A549 (cell line): ENCODE measurements around the gene PRKD2. TPM values are rescaled to one million over a fixed set of nuclear protein-coding genes. Genes with fewer than 3 reads are reported as not detected.

Experiments used
- ATAC-seq, 2 experiments: fragments of 200-7000 bp in 1 of 2; fragments of >200 bp in 1 of 2; cut with Nextera tagmentation in 1 of 2; cut with Tn5 transposase in 1 of 2; 3 replicates each; pipeline versions ENCODE4 v1.8.0 to v1.9.1; 2018 to 2020; ENCODE audit warnings: mild to moderate bottlenecking in 1 of 2, moderate library complexity in 1 of 2
- CTCF ChIA-PET: fragments of 300-600 bp; sonication (Branson Sonifier 250); formaldehyde crosslinking; extraction: SDS; loops from one replicate; lab custom pipeline; 2021; ENCODE audit warnings: antibody characterized with exemption, inconsistent platforms; lab: Yijun Ruan, JAX
- POLR2A ChIA-PET: fragments of 350-600 bp; formaldehyde crosslinking; extraction: SDS; loops from one replicate; lab custom pipeline; 2021; ENCODE audit warnings: antibody characterized with exemption, inconsistent platforms; lab: Yijun Ruan, JAX
- DNase-seq, 2 experiments: peaks; one replicate each; pipeline versions ENCODE4 v3.0.0 to v3.0.0-alpha.2; 2011 to 2016; ENCODE audit warnings: low read depth in 1 of 2, low spot score in 1 of 2
- FAIRE-seq: peaks from 2 replicates; lab custom pipeline; 2011; peaks lifted over from hg19 to GRCh38; lab: Jason Lieb, UNC
- H3K27ac ChIP-seq, 2 experiments: fragments of >200 bp; sonication (Bioruptor Twin); formaldehyde crosslinking; 3 replicates each; pipeline ENCODE4 v1.5.1; 2016 to 2017
- H3K4me1 ChIP-seq: fragments of >200 bp; sonication (Bioruptor Twin); formaldehyde crosslinking; 3 replicates; pipeline ENCODE4 v1.6.1; 2016
- H3K4me2 ChIP-seq: fragments of >200 bp; sonication (Bioruptor Twin); formaldehyde crosslinking; 3 replicates; pipeline ENCODE4 v1.6.1; 2016
- H3K4me3 ChIP-seq: fragments of >200 bp; sonication (Bioruptor Twin); formaldehyde crosslinking; 3 replicates; pipeline ENCODE4 v1.5.1; 2016
- H3K9me3 ChIP-seq: fragments of >200 bp; sonication (Bioruptor Twin); formaldehyde crosslinking; 3 replicates; pipeline ENCODE4 v1.6.1; 2016
- BHLHE40 ChIP-seq: IDR thresholded peaks from 2 replicates; pipeline ENCODE4 v1.6.1; 2012; ENCODE audit warnings: low read depth, low read length, inconsistent platforms
- CHD4 ChIP-seq: fragments of 200-600 bp; sonication (generic); IDR thresholded peaks from 2 replicates; pipeline ENCODE4 v1.6.1; 2016; ENCODE audit warnings: antibody characterized with exemption, mild to moderate bottlenecking, borderline replicate concordance
- EHF ChIP-seq: fragments of 250-450 bp; sonication (Bioruptor Pico); IDR thresholded peaks from 2 replicates; pipeline ENCODE4 v1.5.0; 2020; ENCODE audit warnings: mild to moderate bottlenecking
- ESRRA ChIP-seq: fragments of 150-350 bp; IDR thresholded peaks from 2 replicates; pipeline ENCODE4 v1.6.1; 2014; ENCODE audit warnings: mild to moderate bottlenecking, low read length, borderline replicate concordance
- FOSB ChIP-seq: fragments of 250-450 bp; sonication (Bioruptor Pico); IDR thresholded peaks from 2 replicates; pipeline ENCODE4 v1.5.0; 2020; ENCODE audit warnings: mild to moderate bottlenecking, moderate library complexity
- GATA3 ChIP-seq: IDR thresholded peaks from 2 replicates; pipeline ENCODE4 v1.6.1; 2012; ENCODE audit warnings: borderline replicate concordance
- HDAC2 ChIP-seq: fragments of 200-600 bp; sonication (generic); IDR thresholded peaks from 2 replicates; pipeline ENCODE4 v1.6.1; 2016
- HOXA7 ChIP-seq: fragments of 250-450 bp; sonication (Bioruptor Pico); IDR thresholded peaks from 2 replicates; pipeline ENCODE4 v1.5.0; 2020; ENCODE audit warnings: mild to moderate bottlenecking, moderate library complexity
- HOXB13 ChIP-seq: fragments of 250-450 bp; sonication (Bioruptor Pico); IDR thresholded peaks from 2 replicates; pipeline ENCODE4 v1.5.0; 2020; ENCODE audit warnings: low read depth, mild to moderate bottlenecking, moderate library complexity
- HOXB5 ChIP-seq: fragments of 250-450 bp; sonication (Bioruptor Pico); IDR thresholded peaks from 2 replicates; pipeline ENCODE4 v1.5.0; 2020; ENCODE audit warnings: mild to moderate bottlenecking, moderate library complexity
- JUNB ChIP-seq: fragments of >200 bp; sonication (Bioruptor Twin); formaldehyde crosslinking; IDR thresholded peaks from 2 replicates; pipeline ENCODE4 v1.6.1; 2016
- KDM1A ChIP-seq: fragments of 200-600 bp; sonication (generic); IDR thresholded peaks from 2 replicates; pipeline ENCODE4 v1.6.1; 2016; ENCODE audit warnings: low read depth, mild to moderate bottlenecking
- KDM5A ChIP-seq: fragments of 200-600 bp; sonication (generic); IDR thresholded peaks from 2 replicates; pipeline ENCODE4 v1.6.1; 2016; ENCODE audit warnings: antibody characterized with exemption, mild to moderate bottlenecking
- MAFK ChIP-seq: fragments of 450-650 bp; IDR thresholded peaks from 2 replicates; pipeline ENCODE4 v1.6.1; 2014; ENCODE audit not compliant: partially characterized antibody
- NFE2L2 ChIP-seq: fragments of 150-350 bp; conservative IDR thresholded peaks from 2 replicates; pipeline ENCODE4 v1.6.1; 2014; ENCODE audit warnings: low read length
- PHF8 ChIP-seq: fragments of 200-600 bp; sonication (generic); IDR thresholded peaks from 2 replicates; pipeline ENCODE4 v1.6.1; 2016; ENCODE audit warnings: low read depth, mild to moderate bottlenecking, antibody characterized with exemption, moderate library complexity, borderline replicate concordance
- POLR2A ChIP-seq: IDR thresholded peaks from 2 replicates; pipeline ENCODE4 v1.6.1; 2012; ENCODE audit warnings: mild to moderate bottlenecking, low read length
- POLR2AphosphoS2 ChIP-seq: conservative IDR thresholded peaks from 2 replicates; pipeline ENCODE4 v1.6.1; 2012; ENCODE audit warnings: low read length, improper control_type of control experiment, inconsistent platforms
- RCOR1 ChIP-seq: fragments of 150-350 bp; IDR thresholded peaks from 2 replicates; pipeline ENCODE4 v1.6.1; 2014; ENCODE audit warnings: antibody characterized with exemption, low read length, low read depth
- SMC3 ChIP-seq: fragments of >200 bp; sonication (Bioruptor Twin); formaldehyde crosslinking; IDR thresholded peaks from 3 replicates; pipeline ENCODE4 v1.6.1; 2018; ENCODE audit warnings: inconsistent platforms
- SREBF2 ChIP-seq: fragments of 450-650 bp; IDR thresholded peaks from 2 replicates; pipeline ENCODE4 v1.6.1; 2014; ENCODE audit warnings: mild to moderate bottlenecking, moderate library complexity
- ZC3H11A ChIP-seq: fragments of 450-650 bp; IDR thresholded peaks from 2 replicates; pipeline ENCODE4 v1.6.1; 2014; ENCODE audit warnings: antibody characterized with exemption, mild to moderate bottlenecking
- ZFP36 ChIP-seq: fragments of 450-650 bp; IDR thresholded peaks from 2 replicates; pipeline ENCODE4 v1.6.1; 2014; ENCODE audit warnings: borderline replicate concordance; ENCODE audit not compliant: partially characterized antibody
- ZNF302 ChIP-seq: fragments of 250-450 bp; sonication (Bioruptor Pico); IDR thresholded peaks from 2 replicates; pipeline ENCODE4 v1.9.0; 2021; ENCODE audit warnings: inconsistent platforms, mild to moderate bottlenecking, moderate library complexity
- ZSCAN20 ChIP-seq: fragments of 250-450 bp; sonication (Bioruptor Pico); IDR thresholded peaks from 2 replicates; pipeline ENCODE4 v1.8.0; 2022; ENCODE audit warnings: mild to moderate bottlenecking, moderate library complexity
- WGBS: methylation state at CpG from one replicate; pipeline ENCODE4 v1.1.6; 2017; ENCODE audit errors: missing lambda C conversion rate; 5-methylcytosine and 5-hydroxymethylcytosine counted together
- polyA plus RNA-seq, 4 experiments: library from polyadenylated mRNA; depleted of rRNA in 3 of 4; stranded (reverse); fragments of >200 nt; fragmentation: RNase III in 1 of 4; extraction: RNeasy Plus Mini Kit Qiagen cat#74134 plus additional on column Dnase treatment in 1 of 4; gene quantifications; 2 replicates in 3 of 4; 3 replicates in 1 of 4; pipeline ENCODE4 v1.2.3, GENCODE V29; 2011 to 2017
- TF ChIP-seq, protein P1 (sequence below): fragments of 250-450 bp; sonication (Bioruptor Pico); IDR thresholded peaks from 2 replicates; pipeline ENCODE4 v1.5.0; 2020; ENCODE audit warnings: low read depth, mild to moderate bottlenecking, moderate library complexity
- TF ChIP-seq, protein P2 (sequence below): fragments of 450-650 bp; IDR thresholded peaks from 2 replicates; pipeline ENCODE4 v1.6.1; 2014; ENCODE audit warnings: antibody characterized with exemption
- TF ChIP-seq, protein P3 (sequence below): fragments of >200 bp; sonication (Bioruptor Twin); formaldehyde crosslinking; IDR thresholded peaks from 3 replicates; pipeline ENCODE4 v1.6.1; 2016

Gene PRKD2
- polyA plus RNA-seq, 2 of the 4 experiments (the other 2 are of a cell fraction) = 8.3 to 24.6 TPM

DNA sequence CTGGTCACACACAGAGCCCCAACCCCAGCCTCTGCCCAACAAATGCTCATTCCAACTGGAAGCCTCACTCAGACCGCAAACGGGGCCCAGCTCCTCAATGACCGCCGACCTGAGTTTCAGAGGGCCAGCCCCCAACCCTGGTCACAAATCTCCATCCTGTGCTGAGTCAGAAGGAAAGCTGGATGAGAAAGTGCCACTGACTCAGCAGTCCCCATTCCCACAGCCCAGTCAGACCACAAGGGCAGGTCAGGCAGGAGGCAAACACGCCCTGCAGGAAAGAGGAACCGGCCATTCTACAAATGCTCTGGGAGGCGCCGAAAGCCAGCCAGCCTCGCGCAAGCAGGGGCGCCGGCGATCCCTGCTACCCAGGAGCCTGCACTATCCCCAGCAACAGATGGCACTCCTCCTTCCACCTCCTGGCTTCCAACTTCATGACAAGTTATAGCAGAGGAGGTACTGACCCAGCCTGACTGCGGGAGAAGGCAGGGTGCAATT lies 14.1 kb upstream of the PRKD2 start:
- H3K4me3 ChIP-seq = no peak overlapping the region
- DNase-seq = peak; percentile 63 to 65
- peak overlapping the region; percentile 27 for H3K4me2 ChIP-seq
- peak overlapping the region; percentile 33 to 66; a peak in 4 of 6 replicates for H3K27ac ChIP-seq
- 74% methylated on average over 14 of the region's 14 CpGs for WGBS
- ATAC-seq = peak; percentile 29 to 36; a peak in 5 of 6 replicates
- peaks cover 43% of the 10 kb centered on the region for H3K4me1 ChIP-seq
- TF ChIP-seq NFE2L2 (0 out of 2 replicates have a peak, but pooled peaks have one; percentile 9), MAFK (peak; percentile 85), GATA3 (no peak), POLR2A (no peak)
- FAIRE-seq = no peak
- ChIA-PET POLR2A (interaction anchor here (1.0 kb wide), 1 partner anchor 11 kb away, joined by 4 read pairs; no protein-coding TSS in a partner anchor), CTCF (interaction anchor here (0.8 to 12.9 kb wide), 17 partner anchors 8 to 188 kb away, joined by 3 to 205 read pairs (median 7); partner anchors contain the start of genes DACT3, FKRP and PRKD2)
- H3K9me3 ChIP-seq = no peaks in the 10 kb centered on the region

DNA sequence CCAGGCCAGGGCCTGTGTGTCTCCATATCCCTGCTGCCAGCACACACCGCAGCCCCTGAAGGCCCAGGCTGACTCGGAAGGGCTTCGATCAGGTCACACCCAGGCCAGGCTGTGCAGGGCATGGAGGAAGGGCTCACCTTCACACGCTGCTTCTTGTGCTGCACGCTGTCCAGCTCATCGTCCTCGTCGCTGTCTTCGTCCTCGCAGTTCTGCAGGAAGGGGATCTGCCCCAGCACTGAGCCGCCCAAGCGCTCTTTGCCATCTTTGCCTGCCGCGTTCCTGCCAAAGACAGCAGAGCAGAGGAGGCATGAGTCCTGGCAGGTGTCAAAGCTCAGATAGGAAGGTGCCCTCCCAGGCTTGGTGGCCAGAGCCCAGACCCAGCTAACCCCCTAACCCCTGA lies 13.7 kb upstream of the PRKD2 start:
- TF ChIP-seq PHF8 = no peak
- no peak for TF ChIP-seq FOSB (CRISPR knock-in tag)
- no peak for TF ChIP-seq SMC3
- TF ChIP-seq SREBF2 = no peak
- no peak for TF ChIP-seq ZFP36
- no peak for TF ChIP-seq MAFK
- no peak for TF ChIP-seq BHLHE40
- no peak for TF ChIP-seq EHF (CRISPR knock-in tag)
- no peak for TF ChIP-seq RCOR1
- no peak for TF ChIP-seq KDM5A
- no peak overlapping the region for H3K4me3 ChIP-seq
- ATAC-seq (peak; percentile 6 to 11; a peak in 4 of 6 replicates), FAIRE-seq (no peak), DNase-seq (no peak)
- POLR2A ChIA-PET = interaction anchor here (1.0 kb wide), 1 partner anchor 12 kb away, joined by 4 read pairs; no protein-coding TSS in a partner anchor
- WGBS = 97% methylated on average over 14 of the region's 14 CpGs
- H3K4me2 ChIP-seq = no peak overlapping the region; the same call in 2 of the 3 replicates
- H3K9me3 ChIP-seq = no peaks in the 10 kb centered on the region
- H3K4me1 ChIP-seq = peaks cover 43% of the 10 kb centered on the region
- CTCF ChIA-PET = interaction anchor here (0.8 to 12.9 kb wide), 16 partner anchors 9 to 188 kb away, joined by 3 to 205 read pairs (median 11); partner anchors contain the start of genes DACT3, FKRP and PRKD2
- peak overlapping the region in 1 of 2 experiments; percentile 66; a peak in 3 of 6 replicates for H3K27ac ChIP-seq

DNA sequence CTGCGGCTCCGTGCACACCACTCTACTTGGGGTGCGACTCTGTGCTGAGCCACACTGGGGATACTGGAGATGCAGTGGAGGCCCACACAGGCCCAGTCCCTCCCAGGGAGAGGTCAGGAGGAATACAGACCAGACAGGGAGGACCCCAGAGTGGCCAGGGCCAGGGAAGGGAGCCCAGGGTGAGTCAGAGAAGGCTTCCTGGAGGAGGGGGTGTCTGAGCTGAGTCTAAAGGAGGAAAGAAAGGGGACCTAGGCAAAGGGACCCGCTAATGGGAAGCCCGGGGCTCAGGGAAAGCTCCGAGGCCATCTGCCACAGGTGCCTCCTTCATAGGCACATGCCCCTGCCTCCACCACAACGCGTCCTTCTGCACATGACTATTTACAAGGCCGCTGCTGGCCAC lies 13.3 kb upstream of the PRKD2 start:
- H3K4me1 ChIP-seq = peaks cover 43% of the 10 kb centered on the region
- H3K4me2 ChIP-seq = no peak overlapping the region
- ChIA-PET POLR2A (interaction anchor here (1.0 kb wide), 1 partner anchor 12 kb away, joined by 4 read pairs; no protein-coding TSS in a partner anchor), CTCF (interaction anchor here (0.8 to 12.9 kb wide), 18 partner anchors 10 to 187 kb away, joined by 3 to 205 read pairs (median 8); partner anchors contain the start of genes DACT3, FKRP and PRKD2)
- no peaks in the 10 kb centered on the region for H3K9me3 ChIP-seq
- ATAC-seq (peak; percentile 1 to 2; a peak in 2 of 6 replicates), DNase-seq (no peak), FAIRE-seq (no peak)
- TF ChIP-seq ZFP36 (peak; percentile 54), SREBF2 (no peak)
- TF ChIP-seq, protein P1, sequence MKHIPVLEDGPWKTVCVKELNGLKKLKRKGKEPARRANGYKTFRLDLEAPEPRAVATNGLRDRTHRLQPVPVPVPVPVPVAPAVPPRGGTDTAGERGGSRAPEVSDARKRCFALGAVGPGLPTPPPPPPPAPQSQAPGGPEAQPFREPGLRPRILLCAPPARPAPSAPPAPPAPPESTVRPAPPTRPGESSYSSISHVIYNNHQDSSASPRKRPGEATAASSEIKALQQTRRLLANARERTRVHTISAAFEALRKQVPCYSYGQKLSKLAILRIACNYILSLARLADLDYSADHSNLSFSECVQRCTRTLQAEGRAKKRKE (CRISPR knock-in tag) = no peak
- WGBS = 93% methylated on average over 9 of the region's 9 CpGs
- H3K27ac ChIP-seq = peak overlapping the region in 1 of 2 experiments; percentile 66; a peak in 3 of 6 replicates
- no peak overlapping the region for H3K4me3 ChIP-seq

DNA sequence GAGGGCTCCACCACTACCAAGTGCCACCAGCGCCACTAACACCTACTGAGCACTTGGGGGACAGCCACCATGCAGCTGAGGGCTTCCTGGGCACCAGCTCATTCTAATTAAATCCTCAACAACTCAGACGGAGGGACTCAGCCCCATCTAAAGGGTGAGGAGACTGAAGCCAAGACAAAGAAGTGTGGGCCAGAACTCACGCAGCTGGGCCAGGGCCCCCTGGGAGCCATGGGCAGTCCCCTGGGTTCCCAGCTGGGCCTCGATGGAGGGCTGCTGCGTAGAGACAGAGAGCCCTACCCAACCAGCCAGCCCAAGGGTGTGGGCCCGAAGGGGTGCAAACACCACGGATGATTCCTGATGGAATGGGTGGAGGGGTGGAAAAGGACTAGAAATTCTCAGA lies 12.8 kb upstream of the PRKD2 start:
- H3K4me3 ChIP-seq = no peak overlapping the region
- no peak for FAIRE-seq
- H3K4me1 ChIP-seq = peaks cover 43% of the 10 kb centered on the region
- ChIA-PET POLR2A (no interaction called here), CTCF (interaction anchor here (0.8 to 12.9 kb wide), 28 partner anchors 10 to 370 kb away, joined by 3 to 205 read pairs (median 8); partner anchors contain the start of genes DACT3, FKRP, GNG8 and PRKD2)
- no peak for DNase-seq
- H3K27ac ChIP-seq = 0 out of 6 replicates have a peak overlapping the region, but pooled peaks of 1 of the 2 experiments have one; percentile 66
- 95% methylated on average over 7 of the region's 7 CpGs for WGBS
- TF ChIP-seq ZFP36 (no peak), MAFK (no peak), ESRRA (no peak), ZC3H11A (no peak), CHD4 (no peak), ZNF302 (CRISPR knock-in tag) (no peak), HDAC2 (no peak), JUNB (no peak), KDM5A (no peak), KDM1A (no peak), ZSCAN20 (CRISPR knock-in tag) (no peak), HOXB13 (CRISPR knock-in tag) (no peak), HOXB5 (no peak), POLR2AphosphoS2 (no peak), HOXA7 (CRISPR knock-in tag) (no peak)
- TF ChIP-seq, protein P2, sequence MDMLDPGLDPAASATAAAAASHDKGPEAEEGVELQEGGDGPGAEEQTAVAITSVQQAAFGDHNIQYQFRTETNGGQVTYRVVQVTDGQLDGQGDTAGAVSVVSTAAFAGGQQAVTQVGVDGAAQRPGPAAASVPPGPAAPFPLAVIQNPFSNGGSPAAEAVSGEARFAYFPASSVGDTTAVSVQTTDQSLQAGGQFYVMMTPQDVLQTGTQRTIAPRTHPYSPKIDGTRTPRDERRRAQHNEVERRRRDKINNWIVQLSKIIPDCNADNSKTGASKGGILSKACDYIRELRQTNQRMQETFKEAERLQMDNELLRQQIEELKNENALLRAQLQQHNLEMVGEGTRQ = no peak
- TF ChIP-seq, protein P3, sequence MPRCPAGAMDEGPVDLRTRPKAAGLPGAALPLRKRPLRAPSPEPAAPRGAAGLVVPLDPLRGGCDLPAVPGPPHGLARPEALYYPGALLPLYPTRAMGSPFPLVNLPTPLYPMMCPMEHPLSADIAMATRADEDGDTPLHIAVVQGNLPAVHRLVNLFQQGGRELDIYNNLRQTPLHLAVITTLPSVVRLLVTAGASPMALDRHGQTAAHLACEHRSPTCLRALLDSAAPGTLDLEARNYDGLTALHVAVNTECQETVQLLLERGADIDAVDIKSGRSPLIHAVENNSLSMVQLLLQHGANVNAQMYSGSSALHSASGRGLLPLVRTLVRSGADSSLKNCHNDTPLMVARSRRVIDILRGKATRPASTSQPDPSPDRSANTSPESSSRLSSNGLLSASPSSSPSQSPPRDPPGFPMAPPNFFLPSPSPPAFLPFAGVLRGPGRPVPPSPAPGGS = no peak
- TF ChIP-seq, all 56 proteins: peak for 0
- H3K4me2 ChIP-seq = no peak overlapping the region
- no peaks in the 10 kb centered on the region for H3K9me3 ChIP-seq
- peak in 1 of 2 experiments; percentile 4; a peak in 3 of 6 replicates for ATAC-seq
